Measurements from ENCODE around the gene PXN.
"Not testable (repeated sequence)": the region's sequence is repeated elsewhere in the genome, so short reads cannot be mapped to it uniquely, and the experiment has no call there.

The PXN gene

DNA sequence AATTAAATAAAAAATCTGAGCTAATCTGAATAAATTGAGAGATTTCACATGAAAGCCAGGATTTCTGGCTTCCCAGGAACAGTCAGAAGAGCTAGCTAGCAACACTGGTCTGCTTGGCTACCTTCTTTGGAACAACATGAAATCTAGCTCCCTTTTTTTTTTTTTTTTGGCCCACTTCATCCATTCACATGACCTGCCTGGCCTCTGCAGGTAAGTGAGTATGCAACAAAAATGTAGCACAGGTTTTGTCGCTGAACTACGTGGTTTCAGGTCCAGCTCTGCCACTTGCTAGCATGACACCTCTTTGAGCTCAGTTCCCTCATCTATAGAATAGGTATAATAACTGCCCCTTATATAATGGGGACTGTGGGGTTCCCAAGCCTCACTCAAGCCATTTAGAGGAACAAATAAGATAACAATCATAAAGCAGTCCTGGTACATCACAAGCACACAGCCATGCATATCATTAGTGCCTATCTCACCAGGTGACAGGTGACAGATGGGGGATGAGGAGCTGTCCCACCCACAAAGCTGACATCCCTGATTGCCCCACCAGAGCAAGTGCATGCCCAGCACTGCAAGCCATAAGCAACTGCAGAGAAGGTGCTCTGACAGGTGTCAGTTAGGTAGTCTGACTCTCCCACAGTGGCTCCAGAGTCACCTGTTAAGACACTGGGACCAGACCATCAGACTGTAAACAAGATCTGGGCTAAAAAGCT is 25.6 kb downstream of the PXN start:
- no peak for DNase-seq

DNA sequence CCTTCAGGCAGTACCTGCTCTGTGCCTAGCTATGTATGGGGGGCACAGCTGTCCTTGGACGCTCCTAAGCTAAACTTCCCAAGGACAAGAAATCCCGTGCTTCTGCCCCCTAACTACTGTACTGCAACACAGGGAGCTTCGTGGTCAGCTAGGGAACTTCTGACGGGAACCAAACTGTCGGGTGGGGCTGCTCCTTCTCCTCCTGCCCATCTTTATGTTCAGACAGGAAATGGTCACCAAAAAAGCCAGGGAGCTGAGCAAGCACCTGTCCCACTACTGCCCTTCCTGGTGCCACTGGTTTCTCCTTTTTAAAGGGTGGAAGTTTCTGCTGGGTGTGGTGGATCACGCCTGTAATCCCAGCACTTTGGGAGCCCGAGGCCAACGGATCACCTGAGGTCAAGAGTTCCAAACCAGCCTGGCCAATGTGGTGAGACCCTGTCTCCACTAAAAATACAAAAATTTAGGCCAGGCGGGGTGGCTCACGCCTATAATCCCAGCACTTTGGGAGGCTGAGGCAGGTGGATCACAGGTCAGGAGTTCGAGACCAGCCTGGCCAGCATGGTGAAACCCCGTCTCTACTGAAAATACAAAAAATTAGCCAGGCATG is 26.6 kb downstream of the PXN start:
- DNase-seq: no peak

DNA sequence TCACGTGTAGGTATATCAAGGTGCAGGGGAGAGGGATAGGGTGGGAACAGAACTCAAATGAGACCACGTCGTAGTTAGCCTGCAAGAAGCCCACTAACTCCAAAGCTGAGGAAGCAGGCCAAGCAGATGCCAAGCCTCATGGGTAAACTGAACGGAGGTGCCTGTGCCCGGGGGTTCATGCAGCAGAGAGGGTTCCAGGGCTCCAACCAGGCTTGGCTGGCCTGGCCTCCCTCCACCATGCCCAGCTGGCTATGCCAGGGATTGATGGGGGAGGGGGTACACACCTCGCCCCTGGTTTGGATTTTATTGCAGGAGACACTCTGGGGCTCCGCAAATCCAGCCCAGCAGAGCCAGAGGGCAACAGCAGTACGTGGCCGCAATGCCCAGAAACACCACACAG is 27.3 kb downstream of the PXN start:
- DNase-seq: no peak

DNA sequence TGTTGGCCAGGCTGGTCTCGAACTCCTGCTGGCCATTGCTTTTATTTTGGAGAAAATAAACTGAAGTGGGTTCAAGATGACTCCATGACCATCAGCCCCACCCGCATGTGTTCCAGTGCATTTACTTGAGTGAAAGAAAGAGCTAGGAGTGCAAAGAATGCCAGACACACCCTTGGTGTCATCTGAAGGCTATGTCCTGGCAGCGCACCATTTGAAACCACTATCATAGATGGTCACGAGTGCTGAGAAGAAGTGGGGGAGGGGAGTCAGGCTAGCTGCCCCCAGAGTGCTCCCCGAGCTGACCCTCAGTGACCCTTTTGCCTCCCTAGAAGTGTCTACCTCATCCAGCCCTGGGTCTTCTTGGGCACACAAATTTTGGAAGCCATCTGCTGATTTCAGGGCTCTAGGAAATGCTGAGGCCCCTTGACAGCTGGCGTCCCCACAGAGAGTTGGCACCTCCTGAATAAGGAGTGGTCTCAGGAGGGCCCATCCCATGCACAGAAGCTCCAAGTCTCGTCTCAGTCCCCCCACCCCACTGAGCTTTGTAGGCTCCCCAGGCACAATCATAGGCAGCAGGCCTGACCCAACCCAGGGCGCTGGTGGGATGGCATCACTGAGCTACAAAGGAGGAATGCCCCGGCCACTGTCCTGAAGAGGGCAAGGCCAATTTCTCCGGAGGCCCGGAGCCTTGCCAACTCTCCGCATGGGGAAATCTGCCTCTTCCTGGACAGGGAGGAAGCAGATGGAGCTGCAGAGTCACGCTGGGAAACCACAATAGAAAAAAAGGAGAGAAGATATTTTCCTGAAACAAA is 28.0 kb downstream of the PXN start:
- DNase-seq: no peak

DNA sequence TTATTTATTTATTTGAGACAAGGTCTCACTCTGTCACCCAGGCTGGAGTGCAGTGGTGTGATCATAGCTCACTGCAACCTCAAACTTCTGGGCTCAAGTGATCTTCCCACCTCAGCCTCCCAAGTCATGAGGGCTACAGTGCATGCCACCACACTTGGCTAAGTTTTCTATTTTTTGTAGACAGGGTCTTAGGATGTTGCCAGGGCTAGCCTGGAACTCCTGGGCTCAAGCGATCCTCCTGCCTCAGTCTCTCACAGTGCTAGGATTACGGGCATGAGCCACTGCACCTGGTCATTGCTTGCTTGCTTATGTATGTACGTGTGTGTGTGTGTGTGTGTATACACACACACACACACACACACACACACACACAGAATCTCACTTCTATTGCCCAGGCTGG is 28.7 kb downstream of the PXN start:
- not testable (repeated sequence) for DNase-seq

DNA sequence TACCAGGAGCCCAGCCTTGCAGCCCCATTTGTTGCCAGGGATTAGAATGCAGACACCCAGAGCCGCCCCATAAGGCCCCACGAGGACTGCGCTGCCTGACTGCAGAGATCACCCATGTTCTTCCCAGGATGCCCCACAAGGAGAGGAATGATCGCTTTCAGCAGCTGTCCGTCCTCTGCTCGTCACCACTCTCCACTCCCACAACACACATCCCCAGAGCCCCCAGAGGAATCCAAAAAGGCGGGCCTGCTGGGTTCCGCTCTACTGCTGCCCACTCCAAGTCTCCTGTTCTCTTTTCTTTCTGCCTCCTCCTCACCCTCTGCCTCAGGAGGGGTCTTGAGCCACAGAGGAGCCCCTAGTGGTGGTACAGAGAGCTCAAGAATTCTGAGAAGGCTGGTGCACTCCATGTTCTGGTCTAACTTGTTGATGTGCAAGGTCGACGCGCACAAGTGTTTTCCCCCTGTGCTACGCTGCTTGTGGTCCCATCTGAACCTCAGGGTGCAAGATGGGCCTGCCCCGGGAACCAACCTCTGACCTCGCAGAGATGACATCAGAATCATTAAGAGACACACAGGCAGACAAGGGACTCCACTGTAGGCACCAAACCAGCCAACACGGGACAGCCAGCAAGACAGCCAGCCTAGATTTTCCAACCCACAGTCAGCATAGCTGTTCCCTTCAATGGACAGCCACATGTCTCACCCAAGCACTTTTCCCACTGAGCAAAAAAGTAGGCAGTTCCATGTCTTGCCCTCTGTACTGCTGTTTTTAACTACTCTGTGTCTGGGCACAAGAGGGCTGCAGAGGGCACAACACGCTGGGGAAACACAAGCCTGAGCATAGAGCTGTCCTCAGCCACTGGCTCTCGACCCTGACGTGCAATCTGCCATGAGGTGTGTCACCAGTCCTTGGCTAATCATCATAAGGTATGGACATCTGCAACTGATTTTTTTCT is 29.9 kb downstream of the PXN start:
- no peak for DNase-seq

DNA sequence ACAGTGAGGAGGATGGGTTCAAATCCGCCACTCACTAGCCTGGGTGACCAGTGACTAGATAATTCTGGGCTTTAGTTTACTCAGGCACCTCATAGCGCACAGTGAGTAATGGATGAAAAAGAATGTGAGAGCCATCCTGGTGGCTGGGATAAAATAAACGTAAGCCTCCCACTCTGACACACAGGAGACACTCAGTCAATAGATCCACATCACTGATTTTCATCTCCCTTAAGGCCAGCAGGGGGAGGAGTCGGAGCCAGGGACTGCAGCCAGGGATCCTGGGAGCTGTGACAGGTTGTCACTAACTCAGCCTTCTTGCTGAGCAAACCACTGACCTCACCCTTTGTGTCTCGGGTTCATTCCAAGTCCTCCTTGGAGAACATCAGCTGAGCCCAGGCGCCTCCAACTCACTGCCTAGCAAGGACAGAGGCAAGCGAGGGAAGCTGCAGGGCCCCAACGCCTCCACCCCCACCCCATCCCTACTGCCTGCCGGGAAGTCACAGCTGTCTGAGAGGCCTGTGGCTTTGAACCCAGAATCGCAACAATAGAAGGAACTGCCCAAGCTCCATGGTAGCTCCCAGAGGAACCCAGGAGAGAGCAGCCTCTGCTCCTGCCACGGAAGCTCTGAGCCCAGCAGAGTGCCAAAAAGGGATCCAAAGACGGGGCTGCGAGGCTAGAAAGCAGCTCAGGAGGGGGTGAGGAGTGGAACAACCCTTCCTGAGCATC is 30.7 kb downstream of the PXN start:
- no peak for DNase-seq

DNA sequence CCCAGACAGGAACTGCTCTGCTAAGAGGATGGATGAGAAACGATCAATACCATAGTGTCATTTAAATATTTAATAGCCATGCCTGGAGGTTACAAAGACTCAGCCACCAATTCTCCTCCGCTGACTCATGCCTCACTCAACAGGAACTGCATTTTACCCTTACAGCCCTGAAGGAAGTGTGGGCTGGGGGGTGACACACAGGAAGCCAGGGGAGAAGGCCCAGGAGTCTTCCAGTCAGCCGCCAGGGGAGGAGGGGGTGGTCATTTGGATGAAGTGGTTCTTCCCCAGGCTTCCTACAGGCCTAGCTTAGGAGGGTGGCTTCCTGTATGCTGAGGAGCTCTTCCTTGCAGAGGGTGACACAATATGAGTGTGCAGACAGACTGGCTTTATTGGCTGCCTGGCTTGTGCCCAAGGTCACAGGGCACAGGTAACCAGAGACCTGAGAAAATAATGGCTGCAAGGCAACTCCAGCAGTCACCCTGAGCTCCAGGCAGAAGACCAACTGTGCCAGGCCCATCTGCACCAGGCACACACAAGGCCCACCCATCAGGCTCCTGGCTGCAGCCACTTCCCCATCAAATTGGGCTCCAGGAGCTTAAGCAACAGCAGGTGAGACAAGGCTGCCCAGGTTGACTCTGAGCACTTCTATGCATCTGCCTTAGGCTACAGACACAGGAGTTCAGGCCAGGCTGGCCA is 34.1 kb downstream of the PXN start:
- DNase-seq: peak; percentile 71

DNA sequence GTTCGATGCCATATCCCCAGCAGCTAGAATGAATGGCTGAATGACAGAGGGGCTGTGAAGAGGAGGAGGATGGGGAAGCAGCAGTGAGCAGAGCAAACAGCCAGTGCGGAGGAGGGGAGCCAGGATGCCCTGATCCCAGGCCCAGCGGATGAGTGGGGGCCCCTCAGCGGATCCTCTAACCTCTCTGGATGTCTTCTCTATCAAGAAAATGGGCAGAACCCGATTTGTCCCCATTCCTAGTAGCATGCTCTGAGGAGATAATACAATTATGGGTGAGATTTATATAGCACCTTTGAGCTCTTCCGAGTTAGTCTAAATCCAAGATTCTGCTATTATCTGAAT is 34.6 kb downstream of the PXN start:
- no peak for DNase-seq

DNA sequence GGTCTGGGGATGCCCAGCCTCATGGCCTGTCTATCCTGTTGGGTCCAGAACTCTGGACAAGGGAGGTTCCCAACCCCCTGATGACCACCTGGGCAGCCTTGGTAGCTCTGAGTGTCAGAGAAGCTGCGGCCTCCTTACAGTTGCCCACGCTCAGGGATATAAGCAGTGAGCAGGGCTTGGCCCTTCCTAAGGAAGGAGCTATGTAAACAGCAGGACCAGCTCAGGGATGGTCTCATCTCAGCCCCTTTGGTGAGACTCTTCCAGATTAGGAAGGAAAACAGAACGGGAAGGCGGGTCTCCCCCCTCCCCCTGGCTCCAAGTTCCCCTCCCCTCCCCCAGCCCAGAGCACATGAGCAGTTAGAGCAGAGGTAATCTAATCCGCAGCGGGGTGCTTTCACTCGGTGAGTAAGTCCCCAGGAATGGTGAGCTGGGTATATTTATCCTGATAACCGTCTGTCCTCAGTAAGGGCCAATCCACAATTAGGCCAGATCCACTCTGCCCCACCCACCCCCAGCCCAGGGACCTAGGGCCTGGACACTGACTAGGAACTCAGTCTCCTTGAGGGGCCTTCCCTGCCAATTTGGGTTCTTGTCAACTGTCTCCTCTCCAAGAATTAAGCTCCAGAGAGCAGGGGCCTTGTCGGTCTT is 35.1 kb downstream of the PXN start:
- DNase-seq: no peak

DNA sequence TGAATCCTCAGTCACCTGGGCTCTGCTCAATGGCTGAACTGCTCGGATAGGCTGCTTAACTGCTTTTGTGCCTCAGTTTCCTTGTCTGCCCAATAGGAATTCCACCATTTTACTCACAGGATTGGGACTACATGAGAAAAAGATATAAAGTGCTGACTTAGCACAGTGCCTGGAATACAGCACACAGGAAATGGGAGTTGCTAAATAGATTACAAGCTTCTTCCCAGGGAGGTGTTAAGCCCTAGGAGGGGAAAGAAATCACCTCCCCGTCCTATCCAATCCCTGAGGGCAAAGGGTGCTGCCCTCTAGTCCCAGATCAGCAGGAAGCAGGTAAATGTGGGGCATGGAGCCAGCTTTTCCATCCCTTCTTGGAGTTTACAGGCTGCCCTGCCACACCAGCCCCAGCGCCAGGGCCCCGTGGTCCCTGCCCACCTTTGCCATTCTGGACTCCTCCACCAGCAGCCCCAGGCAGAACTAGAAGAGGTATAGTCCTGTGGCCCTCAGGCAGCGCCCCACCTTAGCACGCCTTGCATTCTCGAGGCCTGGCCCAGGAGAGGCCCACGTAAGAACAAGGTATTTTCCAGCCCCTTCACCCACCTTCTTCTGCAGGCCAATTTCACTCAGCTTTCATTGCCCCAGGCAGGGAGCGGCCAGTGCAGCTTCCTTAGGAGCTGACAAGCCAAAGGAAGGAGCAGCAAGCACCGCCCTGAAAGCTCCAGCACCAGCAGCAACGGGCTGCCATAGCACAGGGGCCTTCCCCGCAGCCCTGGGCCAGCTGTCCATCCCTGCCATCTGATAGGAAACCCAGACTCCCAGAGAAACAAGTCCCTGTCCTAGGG is 35.8 kb downstream of the PXN start:
- no peak for DNase-seq

DNA sequence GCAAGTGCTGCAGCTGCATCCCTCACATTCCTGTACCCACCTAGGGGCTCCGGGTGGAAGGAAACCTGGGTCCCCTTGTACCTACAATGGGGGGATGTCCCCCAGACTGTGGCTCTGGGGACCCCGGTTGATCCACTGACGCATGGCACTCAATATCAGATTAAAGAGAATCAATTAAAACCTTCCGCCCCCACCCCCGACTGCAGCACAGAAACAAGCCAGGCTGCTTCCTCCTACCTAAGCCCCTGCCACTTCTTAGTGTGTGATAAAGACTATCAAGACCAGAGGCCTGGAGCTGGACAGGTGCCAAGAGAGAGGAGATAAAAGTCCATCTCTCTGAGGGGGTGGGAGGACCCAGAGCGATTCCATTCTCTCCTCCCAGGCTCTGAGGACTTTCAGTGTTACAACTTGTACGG is 36.5 kb downstream of the PXN start:
- no peak for DNase-seq

DNA sequence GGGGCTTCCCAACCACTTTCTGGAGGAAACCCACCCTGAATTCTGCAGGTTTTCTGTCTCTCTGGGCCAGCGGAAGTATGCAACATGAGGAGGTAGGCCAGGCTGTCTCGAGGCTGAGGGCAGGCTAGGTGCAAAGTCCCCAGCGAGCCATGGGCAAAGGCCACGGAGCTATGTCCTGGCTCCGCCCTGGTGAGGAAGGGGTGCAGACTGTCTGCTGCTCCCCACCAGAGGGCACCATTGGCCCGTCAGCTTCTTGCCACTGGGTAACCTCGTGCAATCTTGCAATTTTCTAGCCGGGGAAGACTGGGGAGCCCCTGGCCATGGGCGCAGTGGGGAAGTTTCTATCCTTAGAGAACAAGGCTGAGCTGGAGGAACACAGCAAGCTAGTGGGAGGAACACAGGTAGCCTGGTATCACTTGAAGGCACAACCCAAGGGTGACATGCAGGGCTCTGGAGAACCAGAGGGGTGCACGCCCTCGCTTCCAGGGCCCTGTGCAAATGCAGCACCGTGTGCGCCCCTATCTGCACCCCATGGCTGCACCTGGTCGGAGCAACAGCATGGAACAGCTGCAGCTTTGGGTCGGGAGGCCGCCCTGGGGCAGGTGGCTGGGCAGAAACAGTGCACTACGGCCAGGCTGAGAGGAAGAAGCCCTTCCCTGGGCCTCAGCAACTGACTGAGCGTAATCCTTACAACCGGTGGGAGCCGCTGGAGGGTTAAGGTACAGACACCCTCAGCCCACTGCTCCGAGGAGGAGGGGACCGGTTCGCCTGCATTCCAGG is 37.0 kb downstream of the PXN start:
- peak; percentile 89 for DNase-seq

DNA sequence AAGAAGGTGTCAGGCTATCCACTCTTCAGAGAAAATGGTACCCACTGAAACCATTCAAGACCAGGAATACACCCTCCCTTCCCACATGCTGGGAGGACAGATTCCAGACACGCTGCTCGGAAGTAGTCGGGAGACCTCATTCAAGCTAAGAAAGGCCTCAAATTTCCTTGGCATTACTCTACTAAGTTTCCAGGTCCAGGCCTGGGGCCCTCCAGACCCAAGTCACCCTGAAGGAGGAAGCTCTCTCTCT is 37.6 kb downstream of the PXN start:
- no peak for DNase-seq

DNA sequence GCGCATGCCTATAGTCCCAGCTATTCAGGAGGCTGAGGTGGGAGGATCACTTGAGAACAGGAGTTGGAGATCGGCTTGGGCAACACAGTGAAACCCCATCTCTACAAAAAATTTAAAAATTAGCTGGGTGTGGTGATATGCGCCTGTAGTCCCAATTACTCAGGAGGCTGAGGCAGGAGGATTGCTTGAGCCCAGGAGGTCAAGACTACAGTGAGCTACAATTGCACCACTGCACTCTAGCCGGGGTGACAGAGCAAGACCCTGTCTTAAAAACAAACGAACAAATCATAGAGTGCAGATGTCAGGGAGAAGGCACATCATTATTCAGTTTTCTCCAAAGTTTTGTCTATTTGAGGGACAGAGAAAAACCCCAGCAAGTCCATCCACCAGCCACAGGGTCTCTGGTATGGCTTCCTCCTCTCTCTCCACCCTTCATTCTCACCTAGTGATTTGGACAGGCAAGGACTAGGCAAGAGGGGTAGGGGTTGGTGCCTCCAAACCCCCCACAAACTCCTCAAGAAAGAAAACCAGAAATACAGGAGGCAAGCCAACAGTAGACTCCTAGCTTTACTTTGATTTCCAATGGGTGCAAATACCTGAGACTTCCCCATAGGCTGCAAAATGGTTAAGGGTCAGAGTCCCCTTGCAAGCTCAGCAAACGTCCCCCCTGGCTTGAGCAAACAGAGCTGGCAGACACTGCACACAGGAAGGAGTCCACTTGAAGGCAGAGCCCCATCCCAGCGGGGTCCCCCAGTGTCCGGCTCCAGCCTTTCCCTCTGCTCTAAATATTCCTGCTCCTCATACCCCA is 38.1 kb downstream of the PXN start:
- no peak for DNase-seq

DNA sequence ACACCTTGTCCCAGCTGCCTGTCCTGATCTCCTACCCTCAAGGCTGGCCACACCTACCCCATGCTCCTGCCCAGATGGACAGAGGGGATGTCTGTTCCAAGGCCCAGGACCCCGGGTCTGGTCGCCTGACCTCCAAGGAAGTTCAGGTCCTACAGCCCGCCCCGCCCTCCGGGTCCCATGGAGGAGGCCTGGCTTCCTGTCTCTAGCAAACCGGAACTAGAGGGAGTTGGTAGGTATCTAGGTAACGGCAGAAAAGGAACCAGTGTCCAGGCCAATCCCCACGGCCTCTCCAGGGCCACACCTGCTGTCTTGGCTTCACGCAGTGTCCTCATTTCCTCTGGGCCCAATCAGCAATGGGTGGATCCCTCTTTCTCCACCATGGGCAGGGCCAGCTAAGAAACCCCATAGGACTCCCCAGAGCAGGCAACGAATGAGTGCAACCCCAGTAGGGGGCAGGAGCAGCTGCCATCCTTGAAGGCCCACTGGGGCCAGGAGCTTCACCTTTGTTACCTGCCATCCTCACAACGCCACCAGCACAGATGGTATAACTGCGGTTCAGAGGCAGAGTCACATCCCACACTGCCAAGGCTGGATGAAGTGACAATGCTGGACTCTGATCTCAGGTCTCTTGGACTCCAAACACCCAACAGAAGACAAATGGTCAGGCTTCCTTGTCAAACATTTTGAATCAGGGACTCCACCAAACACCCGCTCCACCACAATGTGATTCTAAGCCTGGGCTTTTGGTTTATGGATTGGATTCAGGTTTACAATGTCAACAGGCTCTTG is 39.5 kb downstream of the PXN start:
- no peak for DNase-seq

DNA sequence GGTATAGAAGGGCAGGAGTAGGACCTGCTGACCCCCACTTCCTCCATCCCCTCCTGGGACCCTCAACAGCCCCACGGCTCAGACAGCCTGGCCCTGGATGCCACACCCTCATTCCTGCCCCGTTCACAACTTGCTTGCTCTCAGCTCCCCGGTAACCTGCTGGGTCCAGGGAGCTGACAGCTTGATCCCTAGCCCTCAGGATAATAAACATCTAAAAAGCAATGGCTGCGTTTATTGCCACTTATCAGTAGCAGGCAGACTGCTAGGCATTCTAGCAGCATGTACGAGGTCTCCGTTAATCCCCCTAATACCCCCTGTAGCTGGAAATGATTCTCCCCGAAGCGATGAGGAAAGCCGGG is 40.4 kb downstream of the PXN start:
- DNase-seq: no peak
